Bronchial epithelial cell (primary cell): ENCODE data around the gene THOP1. TPM values are rescaled to one million over a fixed set of nuclear protein-coding genes. Genes with fewer than 3 reads are reported as not detected.

Experiments
- DNase-seq: peaks from one replicate; pipeline ENCODE4 v3.0.0-alpha.2; 2010; ENCODE audit warnings: low read depth
- FAIRE-seq: peaks from 2 replicates; lab custom pipeline; 2011; peaks lifted over from hg19 to GRCh38; lab: Jason Lieb, UNC
- H3K27me3 ChIP-seq: 2 replicates; pipeline ENCODE4 v1.5.1; 2011; ENCODE audit warnings: low read length; ENCODE audit not compliant: control insufficient read depth, insufficient read depth
- H3K36me3 ChIP-seq: 2 replicates; pipeline ENCODE4 v1.5.1; 2011; ENCODE audit warnings: low read length; ENCODE audit not compliant: control insufficient read depth, insufficient read depth
- H3K4me3 ChIP-seq: 2 replicates; pipeline ENCODE4 v1.5.1; 2011; ENCODE audit warnings: mild to moderate bottlenecking, low read depth, low read length, control low read depth
- total RNA-seq: library from RNA; depleted of rRNA; stranded (reverse); fragments of >200 nt; gene quantifications from 2 replicates; pipeline ENCODE4 v1.2.1, GENCODE V29; 2014
- TF ChIP-seq, protein P1 (sequence below): IDR thresholded peaks from 2 replicates; pipeline ENCODE4 v1.5.1; 2011; ENCODE audit warnings: mild to moderate bottlenecking, moderate library complexity, low read length, control low read depth, inconsistent platforms; ENCODE audit not compliant: insufficient read depth, severe bottlenecking

The THOP1 gene
- total RNA-seq, 1 donor from 2014 or later: 86.4 TPM

DNA sequence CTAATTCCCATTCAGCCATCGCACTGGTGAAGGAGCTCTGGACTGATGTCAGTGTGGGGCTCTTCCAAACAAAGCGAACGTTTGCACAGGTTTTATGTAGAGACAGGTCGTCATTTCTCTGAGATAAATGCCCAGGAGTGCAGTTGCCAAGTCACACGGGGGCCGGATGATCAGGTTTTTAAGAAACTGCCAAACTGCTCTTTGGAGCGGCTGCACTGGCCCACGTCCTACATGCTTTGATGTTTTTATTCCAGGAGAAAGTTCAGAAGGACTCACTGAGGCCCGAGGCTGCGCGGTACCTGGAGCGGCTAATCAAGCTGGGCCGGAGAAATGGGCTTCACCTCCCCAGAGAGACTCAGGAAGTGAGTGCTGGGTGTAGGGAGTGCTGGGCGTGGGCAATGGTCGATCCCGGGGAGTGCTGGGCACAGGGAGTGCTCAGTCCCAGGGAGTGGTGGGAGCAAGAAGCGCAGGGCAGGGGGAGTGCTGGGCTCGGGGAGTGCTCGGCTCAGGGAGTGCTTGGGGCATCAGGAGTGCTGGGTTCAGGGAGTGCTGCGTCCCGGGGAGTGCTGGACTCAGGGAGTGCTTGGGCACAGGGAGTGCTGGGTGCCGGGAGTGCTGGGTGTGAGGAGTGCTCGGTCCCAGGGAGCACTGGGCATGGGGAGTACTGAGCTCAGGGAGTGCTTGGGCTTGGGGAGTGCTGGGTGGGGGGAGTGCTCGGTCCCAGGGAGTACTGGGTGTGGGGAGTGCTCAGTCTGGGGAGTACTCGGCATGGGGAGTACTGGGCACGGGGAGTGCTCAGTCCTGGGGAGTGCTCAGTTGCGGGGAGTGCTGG, 10.7 kb downstream of the THOP1 start:
- no peak overlapping the region for H3K4me3 ChIP-seq
- H3K27me3 ChIP-seq: no peaks in the 10 kb centered on the region
- FAIRE-seq (no peak), DNase-seq (no peak)
- TF ChIP-seq, protein P1, sequence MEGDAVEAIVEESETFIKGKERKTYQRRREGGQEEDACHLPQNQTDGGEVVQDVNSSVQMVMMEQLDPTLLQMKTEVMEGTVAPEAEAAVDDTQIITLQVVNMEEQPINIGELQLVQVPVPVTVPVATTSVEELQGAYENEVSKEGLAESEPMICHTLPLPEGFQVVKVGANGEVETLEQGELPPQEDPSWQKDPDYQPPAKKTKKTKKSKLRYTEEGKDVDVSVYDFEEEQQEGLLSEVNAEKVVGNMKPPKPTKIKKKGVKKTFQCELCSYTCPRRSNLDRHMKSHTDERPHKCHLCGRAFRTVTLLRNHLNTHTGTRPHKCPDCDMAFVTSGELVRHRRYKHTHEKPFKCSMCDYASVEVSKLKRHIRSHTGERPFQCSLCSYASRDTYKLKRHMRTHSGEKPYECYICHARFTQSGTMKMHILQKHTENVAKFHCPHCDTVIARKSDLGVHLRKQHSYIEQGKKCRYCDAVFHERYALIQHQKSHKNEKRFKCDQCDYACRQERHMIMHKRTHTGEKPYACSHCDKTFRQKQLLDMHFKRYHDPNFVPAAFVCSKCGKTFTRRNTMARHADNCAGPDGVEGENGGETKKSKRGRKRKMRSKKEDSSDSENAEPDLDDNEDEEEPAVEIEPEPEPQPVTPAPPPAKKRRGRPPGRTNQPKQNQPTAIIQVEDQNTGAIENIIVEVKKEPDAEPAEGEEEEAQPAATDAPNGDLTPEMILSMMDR: no peak
- H3K36me3 ChIP-seq: peaks cover 16% of the 10 kb centered on the region

DNA sequence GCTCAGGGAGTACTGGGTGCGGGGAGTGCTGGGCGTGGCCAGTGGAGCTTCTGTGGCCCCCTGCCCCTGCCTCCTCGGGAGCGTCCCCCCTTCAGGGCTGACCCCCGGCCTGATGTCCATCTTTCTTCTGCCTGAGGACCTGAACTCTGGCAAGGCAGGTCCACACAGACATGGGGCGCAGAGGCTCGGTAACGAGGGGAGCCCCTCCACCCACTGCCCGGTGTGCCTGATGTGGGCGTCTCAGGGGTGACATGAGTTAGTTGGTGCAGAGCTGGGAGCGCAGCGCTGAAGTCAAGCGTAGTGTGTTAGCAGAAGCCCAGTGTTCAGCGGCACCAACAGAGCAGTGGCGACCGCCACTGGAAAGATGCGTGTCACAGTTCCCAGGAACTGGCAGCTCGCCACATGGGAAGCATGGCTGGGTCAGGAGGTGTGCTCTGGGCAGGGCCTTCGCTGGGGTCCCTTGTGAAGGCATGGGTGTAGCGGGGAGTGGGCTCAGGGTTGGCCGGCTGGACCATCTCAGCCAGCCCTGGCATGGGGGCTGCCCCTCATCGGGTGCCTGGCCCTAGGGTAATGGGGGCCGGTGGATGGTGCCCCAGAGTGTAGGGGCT, 11.5 kb downstream of the THOP1 start:
- no peak overlapping the region for H3K4me3 ChIP-seq
- DNase-seq: no peak
- TF ChIP-seq, protein P1: no peak
- peak; percentile 13 for FAIRE-seq
- H3K27me3 ChIP-seq: no peaks in the 10 kb centered on the region
- H3K36me3 ChIP-seq: peaks cover 16% of the 10 kb centered on the region

DNA sequence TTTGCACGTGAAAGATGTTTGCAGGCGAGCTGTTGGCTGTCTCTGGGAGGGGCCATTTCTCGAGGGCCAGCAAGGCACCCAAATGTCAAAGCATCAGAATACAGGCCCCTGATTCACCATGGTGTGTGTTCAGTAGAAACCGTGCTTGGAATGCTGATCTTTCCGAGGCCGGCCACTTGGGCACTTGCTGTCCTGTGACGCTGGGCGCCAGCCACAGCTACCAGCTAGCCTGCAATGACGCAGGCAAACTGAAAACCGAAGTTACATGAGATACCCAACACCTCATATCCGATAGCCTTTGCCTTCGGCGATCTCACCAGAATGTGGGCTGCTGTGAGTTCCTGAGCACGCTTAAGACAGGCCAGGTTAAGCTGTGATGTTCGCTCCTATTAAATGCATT, 12.0 kb downstream of the THOP1 start:
- no peak for DNase-seq
- TF ChIP-seq, protein P1: no peak

DNA sequence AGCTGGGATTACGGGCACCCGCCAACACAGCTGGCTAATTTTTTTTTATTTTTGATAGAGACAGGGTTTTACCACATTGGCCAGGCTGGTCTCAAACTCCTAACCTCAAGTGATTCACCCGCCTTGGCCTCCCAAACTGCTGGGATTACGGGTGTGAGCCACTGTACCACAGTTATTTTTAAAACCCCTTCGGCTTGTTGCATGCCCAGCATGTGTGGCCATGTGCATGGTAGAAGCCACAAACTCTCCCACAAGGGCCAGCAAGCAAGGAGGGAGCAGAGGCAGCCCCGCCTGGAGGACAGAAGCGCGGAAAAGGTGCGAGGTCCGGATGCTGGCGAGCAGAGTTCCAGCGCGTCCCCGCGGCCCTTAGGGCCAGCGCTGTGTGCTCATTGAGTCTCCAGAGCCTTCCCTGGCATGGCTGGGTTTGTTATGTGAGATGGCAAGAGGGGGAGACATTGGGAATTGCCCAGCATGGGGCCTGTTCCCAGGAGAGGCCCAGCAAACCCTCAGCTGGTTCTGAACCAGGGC, 12.9 kb downstream of the THOP1 start:
- Histone ChIP-seq H3K27me3 (no peaks in the 10 kb centered on the region), H3K36me3 (peaks cover 20% of the 10 kb centered on the region), H3K4me3 (no peak overlapping the region)
- TF ChIP-seq, protein P1: no peak
- FAIRE-seq (no peak), DNase-seq (no peak)

More for the DNA sequence above, 12.0 kb downstream of the THOP1 start:
- no peak for FAIRE-seq
- Histone ChIP-seq H3K36me3 (peaks cover 18% of the 10 kb centered on the region), H3K27me3 (no peaks in the 10 kb centered on the region), H3K4me3 (no peak overlapping the region)

DNA sequence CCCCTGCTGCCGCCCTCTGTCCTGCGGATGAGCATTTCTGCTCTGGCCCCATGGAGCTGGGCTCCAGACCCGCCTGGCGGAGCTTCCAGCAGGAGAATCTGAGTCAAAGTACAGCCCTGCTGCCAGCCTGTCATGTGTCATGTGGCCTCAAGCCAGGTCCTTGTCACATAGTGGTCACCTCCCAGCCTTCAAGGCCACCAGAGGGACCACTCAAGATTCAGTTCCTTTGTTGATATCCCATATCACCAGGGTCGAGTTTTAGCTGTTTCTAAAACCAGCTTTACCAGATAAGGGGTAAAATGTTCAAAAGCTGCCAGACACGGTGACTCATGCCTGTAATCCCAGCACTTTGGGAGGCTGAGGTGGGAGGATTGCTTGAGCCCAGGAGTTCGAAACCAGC, 13.4 kb downstream of the THOP1 start:
- FAIRE-seq: no peak
- Histone ChIP-seq H3K4me3 (no peak overlapping the region), H3K27me3 (no peaks in the 10 kb centered on the region), H3K36me3 (peaks cover 18% of the 10 kb centered on the region)
- TF ChIP-seq, protein P1: no peak
- DNase-seq: no peak
